HG02970 (cell line): Measurements from ENCODE around the gene CELSR1.

Experiments
- ATAC-seq: cut with Tn5 transposase; IDR thresholded peaks from one replicate; pipeline ENCODE4 v1.9.1; 2021; ENCODE audit warnings: mild to moderate bottlenecking, moderate library complexity, moderate number of reproducible peaks; ENCODE audit not compliant: unreplicated experiment, low FRiP score

Gene CELSR1

GRCh38 chr22:46357711-46358520 is 179.5 kb downstream of the CELSR1 start:
- no peak for ATAC-seq

GRCh38 chr22:46356496-46357480 is 180.6 kb downstream of the CELSR1 start:
- ATAC-seq, result no peak

GRCh38 chr22:46355996-46356471 is 181.4 kb downstream of the CELSR1 start:
- ATAC-seq, result no peak

GRCh38 chr22:46355369-46355995 is 181.9 kb downstream of the CELSR1 start:
- no peak for ATAC-seq

GRCh38 chr22:46354993-46355305 is 182.5 kb downstream of the CELSR1 start:
- ATAC-seq, result no peak

GRCh38 chr22:46354176-46354992 is 183.0 kb downstream of the CELSR1 start:
- no peak for ATAC-seq

- no peak for ATAC-seq
Measured at GRCh38 chr22:46353483-46354105, 183.8 kb downstream of the CELSR1 start.

- ATAC-seq, result no peak
Measured at GRCh38 chr22:46352691-46353386, 184.6 kb downstream of the CELSR1 start.

GRCh38 chr22:46352276-46352675 is 185.1 kb downstream of the CELSR1 start:
- no peak for ATAC-seq

- no peak for ATAC-seq
Measured at GRCh38 chr22:46351767-46352166, 185.7 kb downstream of the CELSR1 start.

GRCh38 chr22:46351131-46351735 is 186.2 kb downstream of the CELSR1 start:
- ATAC-seq, result no peak

GRCh38 chr22:46350646-46351045 is 186.8 kb downstream of the CELSR1 start:
- ATAC-seq, result no peak

GRCh38 chr22:46350121-46350520 is 187.3 kb downstream of the CELSR1 start:
- no peak for ATAC-seq

- no peak for ATAC-seq
Measured at GRCh38 chr22:46349681-46350080, 187.7 kb downstream of the CELSR1 start.

GRCh38 chr22:46349238-46349637 is 188.2 kb downstream of the CELSR1 start:
- no peak for ATAC-seq

GRCh38 chr22:46348099-46348695 is 189.2 kb downstream of the CELSR1 start:
- no peak for ATAC-seq

GRCh38 chr22:46347646-46348045 is 189.8 kb downstream of the CELSR1 start:
- ATAC-seq, result no peak
